Fibroblast of mammary gland (primary cell): Measurements from ENCODE around the gene EML1.

ENCODE experiments used
- DNase-seq: peaks from one replicate; pipeline ENCODE4 v3.0.0-alpha.2; 2010; ENCODE audit warnings: low read depth
- H3K4me3 ChIP-seq: 2 replicates; pipeline ENCODE4 v1.5.1; 2011; ENCODE audit warnings: low read depth, mild to moderate bottlenecking, low read length, moderate library complexity; ENCODE audit not compliant: control insufficient read depth
- CTCF ChIP-seq: conservative IDR thresholded peaks from 2 replicates; pipeline ENCODE4 v1.5.1; 2011; ENCODE audit warnings: low read depth, low read length, inconsistent platforms; ENCODE audit not compliant: control insufficient read depth, insufficient read depth

EML1 gene

GRCh38 chr14:99936056-99936455 lies 142.8 kb downstream of the EML1 start:
- DNase-seq: no peak
- no peak for TF ChIP-seq CTCF
- H3K4me3 ChIP-seq: no peak overlapping the region

- no peak for TF ChIP-seq CTCF
- no peak for DNase-seq
- H3K4me3 ChIP-seq: no peak overlapping the region
Measured at GRCh38 chr14:99936738-99937474, 143.7 kb downstream of the EML1 start.

GRCh38 chr14:99937475-99938244 lies 144.4 kb downstream of the EML1 start:
- no peak for DNase-seq
- H3K4me3 ChIP-seq: no peak overlapping the region
- TF ChIP-seq CTCF: no peak

- no peak for TF ChIP-seq CTCF
- DNase-seq: no peak
- H3K4me3 ChIP-seq: no peak overlapping the region
Measured at GRCh38 chr14:99938376-99938775, 145.2 kb downstream of the EML1 start.

GRCh38 chr14:99938896-99939295 lies 145.7 kb downstream of the EML1 start:
- no peak for TF ChIP-seq CTCF
- no peak for DNase-seq
- no peak overlapping the region for H3K4me3 ChIP-seq

- TF ChIP-seq CTCF: no peak
- no peak overlapping the region for H3K4me3 ChIP-seq
- DNase-seq: no peak
Measured at GRCh38 chr14:99939421-99939820, 146.2 kb downstream of the EML1 start.

GRCh38 chr14:99940064-99940463 lies 146.9 kb downstream of the EML1 start:
- no peak overlapping the region for H3K4me3 ChIP-seq
- TF ChIP-seq CTCF: no peak
- no peak for DNase-seq
